8988T (cell line): ENCODE results near the gene EYA2.
"Not testable (repeated sequence)": the region's sequence is repeated elsewhere in the genome, so short reads cannot be mapped to it uniquely, and the experiment has no call there.

Experiments
- DNase-seq: peaks from one replicate; pipeline ENCODE4 v3.0.0; 2011

Gene EYA2, protein sequence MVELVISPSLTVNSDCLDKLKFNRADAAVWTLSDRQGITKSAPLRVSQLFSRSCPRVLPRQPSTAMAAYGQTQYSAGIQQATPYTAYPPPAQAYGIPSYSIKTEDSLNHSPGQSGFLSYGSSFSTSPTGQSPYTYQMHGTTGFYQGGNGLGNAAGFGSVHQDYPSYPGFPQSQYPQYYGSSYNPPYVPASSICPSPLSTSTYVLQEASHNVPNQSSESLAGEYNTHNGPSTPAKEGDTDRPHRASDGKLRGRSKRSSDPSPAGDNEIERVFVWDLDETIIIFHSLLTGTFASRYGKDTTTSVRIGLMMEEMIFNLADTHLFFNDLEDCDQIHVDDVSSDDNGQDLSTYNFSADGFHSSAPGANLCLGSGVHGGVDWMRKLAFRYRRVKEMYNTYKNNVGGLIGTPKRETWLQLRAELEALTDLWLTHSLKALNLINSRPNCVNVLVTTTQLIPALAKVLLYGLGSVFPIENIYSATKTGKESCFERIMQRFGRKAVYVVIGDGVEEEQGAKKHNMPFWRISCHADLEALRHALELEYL

GRCh38 chr20:46894579-46894958, at the start of gene EYA2:
EYA2 (plus strand) TSS chr20:46894843; CDS start chr20:46990011, 95,168 bp downstream.
- peak; percentile 35 for DNase-seq

DNA sequence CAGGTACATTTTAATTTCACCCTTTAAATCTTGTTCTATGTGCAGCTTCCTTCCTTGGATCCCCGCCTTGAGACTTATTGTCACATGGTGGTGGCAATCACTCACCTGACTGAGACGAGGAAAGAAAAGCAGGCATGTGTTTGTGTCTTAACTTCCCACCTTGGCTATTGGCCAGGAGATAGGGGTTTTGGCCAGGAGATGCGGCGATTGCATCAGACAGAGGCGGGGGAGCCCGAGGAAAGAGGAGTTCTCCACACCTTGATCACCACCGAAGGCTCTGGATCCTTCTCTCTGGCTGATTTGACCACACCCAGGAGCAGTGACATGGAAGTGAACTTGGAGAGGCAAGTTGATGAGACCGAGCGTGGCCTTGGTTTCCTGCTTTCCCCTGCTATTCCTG, 49.7 kb upstream of the EYA2 start:
- no peak for DNase-seq

- DNase-seq: no peak
Observed at GRCh38 chr20:46849269-46849668, 45.4 kb upstream of the EYA2 start.

DNA sequence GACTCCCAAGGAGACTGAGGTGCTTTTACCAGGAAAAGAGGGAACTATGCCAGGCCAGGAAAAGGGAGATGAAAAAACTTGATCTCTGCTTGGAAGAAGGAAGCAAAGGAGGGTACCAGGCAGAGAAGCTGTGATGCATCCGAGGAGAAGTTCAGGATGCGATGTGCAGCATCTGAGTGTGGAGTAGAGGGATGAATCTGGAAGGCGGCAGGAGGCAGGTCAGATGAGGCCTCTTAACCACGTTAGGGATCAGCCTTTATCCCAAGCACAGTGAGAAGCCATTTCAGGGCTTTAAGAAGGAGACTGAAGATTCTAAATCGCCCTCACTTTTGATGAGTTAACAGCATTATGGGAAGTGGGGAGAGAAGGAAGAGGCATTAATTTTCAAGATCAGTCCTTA, 44.9 kb upstream of the EYA2 start:
- no peak for DNase-seq

DNA sequence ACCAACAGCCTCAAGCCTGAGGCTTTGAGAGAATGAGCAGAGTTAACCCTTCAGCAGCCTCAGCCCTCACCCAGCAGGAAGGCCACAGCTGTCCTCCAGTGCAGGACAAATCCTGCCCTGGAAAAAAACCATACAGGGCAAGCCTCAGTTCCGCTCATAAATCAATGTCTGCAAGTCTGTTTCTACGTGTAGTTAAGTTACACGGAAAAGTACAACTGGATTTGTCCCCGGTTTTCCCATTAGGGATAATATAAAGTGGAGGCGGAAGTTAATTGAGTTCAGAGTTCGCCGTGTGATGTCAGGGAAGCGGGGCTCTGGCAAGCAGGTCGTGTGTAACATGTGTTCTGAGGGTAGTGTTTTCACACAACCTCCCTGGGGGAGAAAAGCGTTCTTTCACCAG, 44.2 kb upstream of the EYA2 start:
- no peak for DNase-seq

- no peak for DNase-seq
Observed at GRCh38 chr20:46850896-46851295, 43.7 kb upstream of the EYA2 start.

GRCh38 chr20:46851746-46852145, 42.9 kb upstream of the EYA2 start:
- DNase-seq: no peak

DNA sequence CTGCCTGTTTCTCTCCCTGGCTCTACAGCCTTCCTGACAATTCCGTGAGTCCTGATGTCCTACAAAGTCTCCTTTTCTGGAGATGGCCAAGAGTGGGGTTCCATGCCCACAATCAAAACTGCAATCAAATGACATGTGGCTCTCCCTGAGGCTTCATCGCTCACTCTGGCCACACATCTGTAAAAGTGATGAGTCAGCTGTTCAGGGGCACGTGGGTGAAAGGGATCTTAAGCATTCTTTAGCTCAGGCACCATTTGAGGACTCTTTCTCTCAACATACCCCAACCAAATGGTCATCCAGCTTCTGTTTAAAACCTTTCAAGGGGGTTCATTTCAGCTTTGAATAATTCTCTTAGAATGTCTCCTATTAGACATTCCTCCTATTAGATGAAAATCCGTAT, 42.3 kb upstream of the EYA2 start:
- no peak for DNase-seq

- no peak for DNase-seq
Observed at GRCh38 chr20:46853926-46854325, 40.7 kb upstream of the EYA2 start.

GRCh38 chr20:46857061-46857831, 37.4 kb upstream of the EYA2 start:
- no peak for DNase-seq

- no peak for DNase-seq
Observed at GRCh38 chr20:46865824-46866223, 28.8 kb upstream of the EYA2 start.

- DNase-seq: no peak
Observed at GRCh38 chr20:46870041-46870440, 24.6 kb upstream of the EYA2 start.

- no peak for DNase-seq
Observed at GRCh38 chr20:46872328-46873211, 22.1 kb upstream of the EYA2 start.

DNA sequence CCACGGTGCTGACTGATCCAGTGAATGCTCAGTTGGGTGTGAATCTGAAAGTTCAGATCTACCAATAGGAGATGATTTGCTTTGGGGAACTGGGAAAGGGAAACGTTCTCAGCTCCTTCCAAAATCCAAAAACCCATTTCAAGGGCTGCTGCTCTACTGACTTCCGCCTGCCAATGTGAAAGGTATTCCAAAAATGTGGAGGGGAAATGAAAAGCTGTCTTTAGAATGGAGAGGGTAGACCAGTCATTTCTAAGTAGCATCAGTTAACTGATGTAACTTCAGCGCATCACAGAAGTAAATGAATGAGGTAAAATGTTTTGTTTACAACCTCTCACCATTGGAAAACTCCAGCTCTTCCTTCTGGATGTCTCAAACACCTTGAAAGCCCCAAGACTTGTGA, 19.6 kb upstream of the EYA2 start:
- no peak for DNase-seq

- DNase-seq: no peak
Observed at GRCh38 chr20:46879386-46879785, 15.3 kb upstream of the EYA2 start.

GRCh38 chr20:46879963-46880362, 14.7 kb upstream of the EYA2 start:
- not testable (repeated sequence) for DNase-seq

DNA sequence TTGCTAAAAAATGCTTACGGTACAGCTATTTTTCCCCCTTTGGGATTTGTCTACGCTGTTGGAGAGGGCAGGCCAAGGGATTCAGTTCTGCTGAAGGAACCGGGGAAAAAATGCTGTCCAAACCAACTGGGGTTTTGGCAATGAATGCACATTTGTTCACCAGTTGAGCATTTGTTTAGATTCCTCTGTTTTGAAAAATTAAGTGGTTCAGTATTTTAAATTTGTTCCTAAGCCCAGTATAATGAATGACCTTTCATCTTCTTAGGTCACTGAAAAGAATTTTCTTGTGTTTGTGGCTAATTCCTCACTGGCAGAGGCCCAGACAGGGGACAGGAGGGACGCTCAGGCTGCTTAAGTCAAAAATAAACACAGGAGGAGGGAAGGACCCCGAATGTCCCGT, 10.8 kb upstream of the EYA2 start:
- no peak for DNase-seq

GRCh38 chr20:46890682-46891081, 4.0 kb upstream of the EYA2 start:
- no peak for DNase-seq

DNA sequence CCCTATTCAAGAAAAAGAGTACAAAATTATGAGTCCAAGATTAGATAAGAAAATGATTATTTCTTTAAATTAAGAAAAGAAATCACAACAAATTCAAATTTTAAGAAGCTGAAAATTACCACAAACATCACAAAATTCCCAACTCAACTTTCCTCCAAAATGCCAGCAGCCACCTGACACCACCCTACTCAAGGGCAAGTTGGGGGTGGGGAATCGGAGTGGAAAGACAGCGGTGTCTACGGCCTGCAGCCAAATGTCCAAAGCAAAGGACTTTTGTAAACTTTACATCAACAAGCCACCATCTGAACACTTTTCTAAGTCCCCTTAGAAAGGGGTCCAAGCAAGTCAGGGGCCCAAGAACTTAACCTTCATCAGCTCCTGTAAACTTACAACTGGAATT, 1.6 kb upstream of the EYA2 start:
- no peak for DNase-seq

GRCh38 chr20:46893877-46894578, 615 bp upstream of the EYA2 start:
- no peak for DNase-seq

GRCh38 chr20:46894971-46895905, 595 bp downstream of the EYA2 start:
- no peak for DNase-seq
